ENCODE measurements around the gene RNF180.
"Not testable (repeated sequence)": the region's sequence is repeated elsewhere in the genome, so short reads cannot be mapped to it uniquely, and the experiment has no call there.

Gene RNF180

GRCh38 chr5:64398735-64399134 lies 233.1 kb downstream of the RNF180 start:
- not testable (repeated sequence) for DNase-seq

- not testable (repeated sequence) for DNase-seq
These were observed 241.6 kb downstream of the RNF180 start for GRCh38 chr5:64407103-64407825.

- no peak for DNase-seq
These were observed 251.7 kb downstream of the RNF180 start for GRCh38 chr5:64417390-64417789.

GRCh38 chr5:64418013-64418412 lies 252.4 kb downstream of the RNF180 start:
- no peak for DNase-seq
